Measurements from ENCODE around the gene CYP2F1. TPM values are rescaled to one million over a fixed set of nuclear protein-coding genes. Genes with fewer than 3 reads are reported as not detected.

CYP2F1 gene
- total RNA-seq, 4 donors from 2014 or later: not detected

DNA sequence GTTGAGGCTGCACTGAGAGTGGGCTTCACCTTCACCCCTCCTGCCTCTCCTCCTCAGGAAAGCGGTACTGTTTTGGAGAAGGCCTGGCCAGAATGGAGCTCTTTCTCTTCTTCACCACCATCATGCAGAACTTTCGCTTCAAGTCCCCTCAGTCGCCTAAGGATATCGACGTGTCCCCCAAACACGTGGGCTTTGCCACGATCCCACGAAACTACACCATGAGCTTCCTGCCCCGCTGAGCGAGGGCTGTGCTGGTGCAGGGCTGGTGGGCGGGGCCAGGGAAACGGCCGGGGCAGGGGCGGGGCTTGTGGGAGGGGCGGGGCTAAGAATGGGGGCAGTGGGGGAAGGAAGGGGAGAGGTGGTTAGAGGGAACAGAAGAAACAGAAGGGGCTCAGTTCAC lies 18.5 kb upstream of the CYP2F1 start:
- TF ChIP-seq, protein P1, sequence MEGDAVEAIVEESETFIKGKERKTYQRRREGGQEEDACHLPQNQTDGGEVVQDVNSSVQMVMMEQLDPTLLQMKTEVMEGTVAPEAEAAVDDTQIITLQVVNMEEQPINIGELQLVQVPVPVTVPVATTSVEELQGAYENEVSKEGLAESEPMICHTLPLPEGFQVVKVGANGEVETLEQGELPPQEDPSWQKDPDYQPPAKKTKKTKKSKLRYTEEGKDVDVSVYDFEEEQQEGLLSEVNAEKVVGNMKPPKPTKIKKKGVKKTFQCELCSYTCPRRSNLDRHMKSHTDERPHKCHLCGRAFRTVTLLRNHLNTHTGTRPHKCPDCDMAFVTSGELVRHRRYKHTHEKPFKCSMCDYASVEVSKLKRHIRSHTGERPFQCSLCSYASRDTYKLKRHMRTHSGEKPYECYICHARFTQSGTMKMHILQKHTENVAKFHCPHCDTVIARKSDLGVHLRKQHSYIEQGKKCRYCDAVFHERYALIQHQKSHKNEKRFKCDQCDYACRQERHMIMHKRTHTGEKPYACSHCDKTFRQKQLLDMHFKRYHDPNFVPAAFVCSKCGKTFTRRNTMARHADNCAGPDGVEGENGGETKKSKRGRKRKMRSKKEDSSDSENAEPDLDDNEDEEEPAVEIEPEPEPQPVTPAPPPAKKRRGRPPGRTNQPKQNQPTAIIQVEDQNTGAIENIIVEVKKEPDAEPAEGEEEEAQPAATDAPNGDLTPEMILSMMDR (IDR thresholded peaks at IDR 0.05; ENCODE audit: low read depth): no peak

DNA sequence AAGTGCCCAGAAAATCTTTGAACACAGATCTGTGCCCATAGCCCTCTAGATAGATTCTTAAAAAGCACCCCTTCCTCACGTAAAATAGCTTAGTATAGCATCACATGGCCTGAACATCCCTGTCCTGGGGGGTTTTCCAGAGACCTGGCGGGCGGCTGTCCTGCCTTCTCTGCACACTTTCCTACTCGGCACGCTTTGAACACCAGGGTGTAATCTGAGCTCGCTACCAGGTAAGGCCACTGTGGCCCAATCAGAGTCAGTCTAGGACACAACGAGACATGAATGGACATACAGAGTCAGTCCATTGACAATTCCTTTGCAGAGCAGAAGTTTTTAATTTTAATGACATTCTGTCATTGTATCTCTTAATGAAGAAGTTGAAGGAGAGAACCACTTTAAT lies 17.9 kb upstream of the CYP2F1 start:
- TF ChIP-seq, protein P1 (IDR thresholded peaks at IDR 0.05; ENCODE audit: low read depth): no peak

DNA sequence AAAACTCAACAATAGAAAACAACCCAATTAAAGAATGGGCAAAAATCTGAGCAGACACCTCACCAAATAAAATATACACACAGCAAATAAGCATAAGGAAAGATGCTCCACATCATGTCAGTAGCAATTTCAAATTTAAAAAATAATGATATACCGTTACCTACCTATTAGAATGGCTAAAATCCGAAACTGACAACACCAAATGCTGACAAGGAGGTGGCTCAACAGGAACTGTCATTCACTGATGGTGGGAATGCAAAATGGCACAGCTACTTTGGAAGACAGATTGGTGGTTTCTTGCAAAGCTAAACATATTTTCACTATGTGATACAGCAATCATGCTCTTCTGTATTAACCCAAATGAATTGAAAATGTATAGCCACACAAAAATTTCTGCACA lies 16.9 kb upstream of the CYP2F1 start:
- TF ChIP-seq, protein P1 (IDR thresholded peaks at IDR 0.05; ENCODE audit: low read depth): no peak

DNA sequence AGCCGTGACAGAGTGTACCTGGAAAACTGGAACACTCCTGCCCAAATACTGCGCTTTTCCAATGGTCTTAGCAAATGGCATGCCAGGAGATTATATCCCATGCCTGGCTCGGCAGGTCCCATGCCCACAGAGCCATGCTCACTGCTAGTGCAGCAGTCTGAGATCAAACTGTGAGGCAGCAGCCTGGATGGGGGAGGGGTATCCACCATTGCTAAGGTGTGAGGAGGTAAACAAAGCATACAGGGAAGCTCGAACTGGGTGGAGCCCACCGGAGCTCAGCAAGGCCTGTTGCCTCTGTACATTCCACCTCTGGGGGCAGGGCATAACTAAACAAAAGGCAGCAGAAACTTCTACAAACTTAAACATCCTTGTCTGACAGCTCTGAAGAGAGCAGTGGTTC lies 15.5 kb upstream of the CYP2F1 start:
- TF ChIP-seq, protein P1 (IDR thresholded peaks at IDR 0.05; ENCODE audit: low read depth): no peak

DNA sequence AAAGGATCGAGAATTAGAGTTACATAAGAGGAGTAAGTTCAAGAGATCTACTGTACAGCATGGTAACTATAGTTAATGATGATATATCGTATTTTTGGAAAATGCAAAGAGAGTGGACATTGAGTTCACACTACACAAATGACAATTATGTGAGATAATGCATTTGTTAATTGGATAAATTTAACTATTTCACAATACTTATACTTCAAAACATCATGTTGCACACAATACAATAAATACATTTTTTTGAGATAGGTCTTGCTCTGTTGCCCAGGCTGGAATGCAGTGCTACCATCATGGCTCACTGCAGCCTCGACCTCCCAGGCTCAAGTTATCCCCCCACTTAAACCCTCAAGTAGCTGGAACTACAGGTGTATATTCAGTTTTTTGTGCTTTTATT lies 8.1 kb upstream of the CYP2F1 start:
- TF ChIP-seq, protein P1 (IDR thresholded peaks at IDR 0.05; ENCODE audit: low read depth): no peak

DNA sequence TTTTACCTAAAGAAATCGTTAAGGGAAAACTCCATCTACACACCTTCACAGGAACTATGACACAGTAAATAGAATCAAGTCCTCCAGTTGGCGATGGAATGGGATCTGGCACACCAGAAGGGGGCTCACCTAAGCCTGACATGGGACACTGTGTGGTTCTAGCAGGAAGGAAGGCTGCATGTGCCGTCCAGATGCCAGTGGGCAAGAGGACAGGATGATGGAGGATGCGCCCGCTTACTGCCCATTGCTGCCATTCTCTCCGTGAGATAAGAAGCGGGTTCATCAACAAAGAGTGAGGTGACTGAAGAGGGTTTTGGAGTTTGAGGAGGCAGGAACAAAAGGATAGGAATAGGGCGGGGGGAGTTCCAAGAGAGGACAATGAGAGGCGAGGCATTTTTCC lies 2.9 kb upstream of the CYP2F1 start:
- TF ChIP-seq, protein P1 (IDR thresholded peaks at IDR 0.05; ENCODE audit: low read depth): no peak

DNA sequence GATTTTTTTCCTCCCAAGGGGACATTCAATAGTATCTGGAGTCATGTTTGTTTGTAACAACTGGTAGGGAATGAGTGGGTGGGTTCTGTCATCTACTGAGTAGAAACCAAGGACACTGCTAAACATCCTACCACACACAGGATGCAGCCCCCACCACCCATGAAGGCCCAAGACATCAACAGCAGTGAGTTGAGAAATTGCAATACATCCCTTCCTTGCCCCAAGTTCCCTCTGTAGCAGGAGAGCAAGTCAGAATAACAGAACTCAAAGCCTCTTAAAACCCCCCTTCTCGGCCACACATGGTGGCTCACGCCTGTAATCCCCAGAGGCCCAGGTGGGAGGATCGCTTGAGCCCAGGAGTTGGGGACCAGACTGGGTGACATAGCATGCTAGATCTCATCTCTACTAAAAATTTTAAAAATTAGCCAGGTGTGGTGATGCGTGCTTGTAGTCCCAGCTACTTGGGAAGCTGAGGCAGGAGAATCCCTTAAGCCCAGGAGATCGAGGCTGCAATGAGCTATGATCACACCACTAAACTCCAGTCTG lies 2.4 kb upstream of the CYP2F1 start:
- TF ChIP-seq, protein P1 (IDR thresholded peaks at IDR 0.05; ENCODE audit: low read depth): no peak

Measured in subcutaneous adipose tissue (tissue), 4 donors.